ENCODE results near the gene TAF8. TPM values are rescaled to one million over a fixed set of nuclear protein-coding genes. Genes with fewer than 3 reads are reported as not detected.

TAF8 gene
- total RNA-seq, 2 donors from 2014 or later: 21.9 to 35.8 TPM

DNA sequence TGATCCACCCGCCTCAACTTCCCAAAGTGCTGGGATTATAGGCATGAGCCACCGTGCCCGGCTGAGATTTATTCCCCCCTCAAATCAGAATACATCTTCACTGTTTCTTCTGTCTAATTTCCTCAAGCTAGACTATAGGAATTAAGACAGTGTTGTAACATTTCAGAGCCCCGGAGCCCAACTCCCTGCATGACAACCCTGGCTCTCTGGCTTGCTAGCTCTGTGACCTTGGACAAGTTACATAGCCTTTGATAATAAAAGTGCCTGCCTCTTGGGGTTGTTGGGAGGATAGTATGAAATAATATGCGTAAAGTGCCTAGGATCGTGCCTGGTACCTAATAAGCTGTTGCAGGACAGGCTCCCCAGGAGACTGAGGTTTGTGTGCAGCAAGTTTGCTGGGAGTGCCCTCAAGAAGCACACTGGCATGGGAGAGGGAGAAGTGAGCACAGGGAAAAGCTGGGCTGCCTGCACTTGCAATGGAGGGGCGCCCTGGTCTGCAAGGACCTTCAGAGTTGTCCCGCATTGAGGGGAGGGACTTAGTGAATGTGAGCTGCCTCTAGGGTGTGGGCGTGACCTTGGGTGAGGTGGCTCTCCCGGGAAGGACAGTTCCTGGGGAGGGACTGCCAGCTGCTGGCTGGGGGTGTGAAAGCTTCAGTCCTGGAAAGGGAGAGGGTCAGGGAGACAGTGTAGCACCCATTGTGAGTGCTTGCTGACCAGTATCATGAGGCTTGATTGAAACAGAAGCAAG is 43.4 kb downstream of the TAF8 start:
- Histone ChIP-seq H3K27ac (peak overlapping the region; percentile 51 to 53), H3K4me3 (no peak overlapping the region), H3K9me3 (no peaks in the 10 kb centered on the region), H3K4me1 (peaks cover 0 to 6% of the 10 kb centered on the region in 2 donors), H3K36me3 (no peaks in the 10 kb centered on the region), H3K27me3 (no peaks in the 10 kb centered on the region)
- DNase-seq (ENCODE audit: low spot score): no peak
- TF ChIP-seq, protein P1, sequence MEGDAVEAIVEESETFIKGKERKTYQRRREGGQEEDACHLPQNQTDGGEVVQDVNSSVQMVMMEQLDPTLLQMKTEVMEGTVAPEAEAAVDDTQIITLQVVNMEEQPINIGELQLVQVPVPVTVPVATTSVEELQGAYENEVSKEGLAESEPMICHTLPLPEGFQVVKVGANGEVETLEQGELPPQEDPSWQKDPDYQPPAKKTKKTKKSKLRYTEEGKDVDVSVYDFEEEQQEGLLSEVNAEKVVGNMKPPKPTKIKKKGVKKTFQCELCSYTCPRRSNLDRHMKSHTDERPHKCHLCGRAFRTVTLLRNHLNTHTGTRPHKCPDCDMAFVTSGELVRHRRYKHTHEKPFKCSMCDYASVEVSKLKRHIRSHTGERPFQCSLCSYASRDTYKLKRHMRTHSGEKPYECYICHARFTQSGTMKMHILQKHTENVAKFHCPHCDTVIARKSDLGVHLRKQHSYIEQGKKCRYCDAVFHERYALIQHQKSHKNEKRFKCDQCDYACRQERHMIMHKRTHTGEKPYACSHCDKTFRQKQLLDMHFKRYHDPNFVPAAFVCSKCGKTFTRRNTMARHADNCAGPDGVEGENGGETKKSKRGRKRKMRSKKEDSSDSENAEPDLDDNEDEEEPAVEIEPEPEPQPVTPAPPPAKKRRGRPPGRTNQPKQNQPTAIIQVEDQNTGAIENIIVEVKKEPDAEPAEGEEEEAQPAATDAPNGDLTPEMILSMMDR (IDR thresholded peaks at IDR 0.05): peak in 1 of 2 donors; percentile 11

DNA sequence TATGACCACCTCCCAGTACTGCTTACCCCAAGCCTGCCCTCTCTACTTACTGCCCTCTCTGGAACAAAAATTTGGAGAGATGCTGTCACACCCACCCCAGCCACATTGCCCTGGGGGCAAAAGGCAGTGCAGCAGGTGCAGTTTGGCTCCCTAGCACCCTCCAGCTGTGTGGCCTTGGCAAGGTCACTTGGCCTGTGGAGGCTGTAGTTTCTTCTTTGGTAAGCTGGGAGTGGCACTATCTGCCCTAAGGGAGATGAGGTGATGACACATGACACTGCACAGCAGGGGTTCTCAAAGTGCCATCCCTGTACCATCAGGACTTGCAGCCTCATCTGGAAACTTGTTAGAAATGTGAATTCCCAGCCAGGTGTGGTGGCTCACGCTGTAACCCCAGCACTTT is 44.8 kb downstream of the TAF8 start:
- no peak overlapping the region for H3K4me3 ChIP-seq
- peaks cover 0 to 17% of the 10 kb centered on the region in 2 donors for H3K4me1 ChIP-seq
- no peak for DNase-seq (ENCODE audit: low spot score)
- H3K27ac ChIP-seq: no peak overlapping the region
- no peaks in the 10 kb centered on the region for H3K27me3 ChIP-seq
- H3K9me3 ChIP-seq: no peaks in the 10 kb centered on the region
- no peaks in the 10 kb centered on the region for H3K36me3 ChIP-seq
- TF ChIP-seq, protein P1 (IDR thresholded peaks at IDR 0.05): no peak

DNA sequence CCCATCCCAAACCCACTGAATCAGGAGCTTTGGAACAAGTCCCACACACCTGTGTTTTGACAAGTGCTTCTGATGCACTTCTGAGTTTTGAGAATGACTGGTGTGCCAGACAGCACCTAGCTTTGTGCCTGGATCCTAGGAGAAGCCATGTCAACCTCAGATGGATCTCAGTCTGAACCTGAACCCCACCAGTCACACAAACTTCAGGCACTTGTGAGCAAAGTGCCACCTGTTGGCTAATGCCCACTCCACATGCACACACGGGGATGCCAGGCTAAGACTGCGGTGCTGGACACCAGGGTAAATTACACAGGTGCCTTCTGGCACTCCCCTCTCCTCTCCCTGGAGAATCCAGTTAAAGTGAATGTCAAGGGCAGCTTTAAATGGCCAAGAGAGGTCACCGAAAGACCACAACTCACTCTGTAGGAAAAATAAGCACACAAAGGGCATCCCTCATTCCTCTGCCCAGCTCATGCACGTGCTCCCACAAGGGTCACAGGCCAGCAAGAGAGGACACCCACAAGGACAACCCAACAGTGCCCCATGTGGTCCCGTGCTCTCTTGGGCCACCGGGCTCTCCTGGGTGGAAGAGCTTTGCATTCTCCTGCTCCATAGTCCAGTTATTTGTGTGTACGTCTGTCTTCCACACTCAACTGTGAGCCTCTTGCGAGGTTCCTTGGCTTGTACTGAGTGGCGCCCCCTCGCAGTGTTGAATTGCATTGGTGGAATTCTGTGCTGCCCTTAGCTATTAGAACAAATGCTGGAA is 45.6 kb downstream of the TAF8 start:
- H3K36me3 ChIP-seq: no peaks in the 10 kb centered on the region
- no peaks in the 10 kb centered on the region for H3K27me3 ChIP-seq
- H3K9me3 ChIP-seq: no peaks in the 10 kb centered on the region
- no peak overlapping the region for H3K27ac ChIP-seq
- H3K4me3 ChIP-seq: no peak overlapping the region
- peaks cover 0 to 25% of the 10 kb centered on the region in 2 donors for H3K4me1 ChIP-seq
- DNase-seq (ENCODE audit: low spot score): no peak
- TF ChIP-seq, protein P1 (IDR thresholded peaks at IDR 0.05): no peak

DNA sequence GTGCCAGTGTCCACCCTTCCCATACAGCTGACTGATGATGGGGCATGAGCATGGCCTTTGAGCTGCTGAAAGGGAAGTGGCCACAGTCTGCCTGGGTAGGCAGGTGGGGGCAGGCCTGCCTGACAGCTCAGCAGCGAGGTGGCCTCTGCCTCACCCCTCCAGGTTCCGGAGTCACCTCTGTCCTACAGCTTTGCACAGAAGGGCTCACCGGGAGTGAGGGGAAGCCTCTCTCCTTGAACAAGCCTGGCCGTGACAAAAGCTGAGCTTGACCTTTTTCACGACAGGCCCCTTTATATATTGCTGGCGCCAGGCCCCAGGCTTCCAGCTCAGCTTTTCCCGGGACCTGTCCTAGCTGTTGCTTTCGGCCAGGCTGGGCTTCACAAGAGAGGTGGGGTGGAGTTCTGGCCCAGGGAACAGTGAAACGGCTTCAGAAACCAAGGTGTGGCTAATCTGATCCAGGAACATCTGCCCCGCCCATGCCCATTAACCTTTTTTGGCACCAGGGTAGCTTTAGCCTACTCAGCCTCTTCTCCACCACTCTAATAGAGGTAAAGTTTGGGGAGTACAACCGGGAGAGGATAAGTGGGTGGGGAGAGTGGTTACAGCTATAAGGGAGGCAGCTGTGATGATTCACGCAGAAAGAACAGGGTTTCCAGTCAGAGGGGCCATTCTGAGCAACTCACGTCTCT is 49.2 kb downstream of the TAF8 start:
- peak overlapping the region; percentile 57 to 61 for H3K27ac ChIP-seq
- H3K27me3 ChIP-seq: no peaks in the 10 kb centered on the region
- peaks cover 0 to 35% of the 10 kb centered on the region in 2 donors for H3K4me1 ChIP-seq
- no peak overlapping the region for H3K4me3 ChIP-seq
- no peak for DNase-seq (ENCODE audit: low spot score)
- H3K36me3 ChIP-seq: no peaks in the 10 kb centered on the region
- H3K9me3 ChIP-seq: no peaks in the 10 kb centered on the region
- TF ChIP-seq, protein P1 (IDR thresholded peaks at IDR 0.05): no peak

- Histone ChIP-seq H3K36me3 (no peaks in the 10 kb centered on the region), H3K27me3 (no peaks in the 10 kb centered on the region), H3K9me3 (no peaks in the 10 kb centered on the region), H3K4me3 (no peak overlapping the region), H3K27ac (peak overlapping the region; percentile 57 to 61), H3K4me1 (peaks cover 0 to 40% of the 10 kb centered on the region in 2 donors)
- TF ChIP-seq, protein P1 (IDR thresholded peaks at IDR 0.05): no peak
- DNase-seq (ENCODE audit: low spot score): no peak
These were observed 49.9 kb downstream of the TAF8 start for GRCh38 chr6:42100029-42100901.

All from right atrium auricular region (tissue), 2 donors.